ENCODE measurements around the gene BNC2.

- no peak for TF ChIP-seq CTCF (IDR thresholded peaks at IDR 0.05; ENCODE audit: low read length)
- no peak for TF ChIP-seq EZH2 (IDR thresholded peaks at IDR 0.05; ENCODE audit: borderline replicate concordance, low read length)
These were observed 435.9 kb downstream of the BNC2 start for GRCh38 chr9:16434526-16434925.
